ENCODE results near the gene CNGB1. TPM values are rescaled to one million over a fixed set of nuclear protein-coding genes. Genes with fewer than 3 reads are reported as not detected.

CNGB1 gene
- total RNA-seq, 1 experiment from 2014 or later, result not detected

- Histone ChIP-seq H3K4me3 (replicated peaks in 1 of 2; ENCODE audit: low read depth in 1 of 2, low read length in 2 of 2) (no peak overlapping the region), H3K79me2 (ENCODE audit: insufficient read depth, low read length) (no peaks in the 10 kb centered on the region), H2AFZ (ENCODE audit: low read depth, low read length, poor library complexity, severe bottlenecking) (no peak overlapping the region), H3K4me2 (ENCODE audit: low read length) (no peak overlapping the region), H3K4me1 (ENCODE audit: control insufficient read depth in 1 of 2, insufficient read depth in 2 of 2, low read length in 2 of 2) (0 out of 4 replicates have a peak, but pooled peaks cover 0 to under 1% of the 10 kb centered on the region in 2 experiments), H3K27me3 (ENCODE audit: insufficient read depth, low read length) (no peaks in the 10 kb centered on the region), H3K9ac (ENCODE audit: low read length) (no peak overlapping the region), H3K9me2 (ENCODE audit: insufficient read depth) (no peaks in the 10 kb centered on the region), H3K9me3 (ENCODE audit: control insufficient read depth in 1 of 2, insufficient read depth in 1 of 2, low read depth in 1 of 2, low read length in 2 of 2) (no peaks in the 10 kb centered on the region), H3K27ac (ENCODE audit: low read depth, low read length) (no peak overlapping the region), H3K36me3 (ENCODE audit: control insufficient read depth in 1 of 2, insufficient read depth in 2 of 2, low read length in 2 of 2) (no peaks in the 10 kb centered on the region), H4K20me1 (ENCODE audit: insufficient read depth) (no peaks in the 10 kb centered on the region)
- BruUV-seq (replicated peaks), result no TSS peak
- no peak for TF ChIP-seq TCF7L2 (IDR thresholded peaks at IDR 0.05; ENCODE audit: borderline replicate concordance, extremely low read depth, insufficient read depth, insufficient read length)
- no peak for TF ChIP-seq ELF1 (IDR thresholded peaks at IDR 0.05; ENCODE audit: borderline replicate concordance, low read depth)
- no peak for TF ChIP-seq MAX (IDR thresholded peaks at IDR 0.05)
- TF ChIP-seq ZFX (IDR thresholded peaks at IDR 0.05), result no peak
- TF ChIP-seq EZH2 (IDR thresholded peaks at IDR 0.05), result no peak
- no peak for TF ChIP-seq ZBTB33 (IDR thresholded peaks at IDR 0.05; ENCODE audit: extremely low read depth, insufficient replicate concordance, low read length)
- no peak for TF ChIP-seq JUND (IDR thresholded peaks at IDR 0.05)
- no peak for TF ChIP-seq EZH2phosphoT487 (IDR thresholded peaks at IDR 0.05; ENCODE audit: borderline replicate concordance)
- no peak for TF ChIP-seq ZNF274 (IDR thresholded peaks at IDR 0.05; ENCODE audit: low read depth, low read length)
- no peak for TF ChIP-seq SRF (IDR thresholded peaks at IDR 0.05; ENCODE audit: low read depth)
- no peak for TF ChIP-seq YY1 (IDR thresholded peaks at IDR 0.05; ENCODE audit: extremely low read depth, insufficient replicate concordance, low read depth, low read length)
- no peak for TF ChIP-seq CBX3 (IDR thresholded peaks at IDR 0.05; ENCODE audit: low read depth)
- TF ChIP-seq POLR2AphosphoS5 (IDR thresholded peaks at IDR 0.05; ENCODE audit: low read depth, low read length), result no peak
- TF ChIP-seq CEBPB (IDR thresholded peaks at IDR 0.05; ENCODE audit: low read depth), result no peak
- no peak for TF ChIP-seq CTCF (IDR thresholded peaks at IDR 0.05 in 2 of 3, conservative IDR thresholded peaks at IDR 0.05 in 1 of 3; ENCODE audit: borderline replicate concordance in 1 of 3, insufficient read depth in 1 of 3, low read depth in 2 of 3, low read length in 2 of 3)
- TF ChIP-seq REST (IDR thresholded peaks at IDR 0.05; ENCODE audit: low read depth), result no peak
- TF ChIP-seq RAD21 (IDR thresholded peaks at IDR 0.05; ENCODE audit: low read depth), result no peak
- TF ChIP-seq FOSL1 (IDR thresholded peaks at IDR 0.05; ENCODE audit: low read depth), result no peak
- TF ChIP-seq SIN3A (IDR thresholded peaks at IDR 0.05; ENCODE audit: low read depth), result no peak
- no peak for TF ChIP-seq POLR2A (IDR thresholded peaks at IDR 0.05; ENCODE audit: borderline replicate concordance, extremely low read depth, insufficient read depth, insufficient read length)
- intact Hi-C loops (cut with micrococcal nuclease), result no loop called here
- ChIA-PET CTCF (interaction anchor here (1.2 kb wide), 1 partner anchor 10 kb away, joined by 4 read pairs; no protein-coding TSS in a partner anchor), RAD21 (ENCODE audit: low non-redundant PET in 1 of 2, low total read pairs in 2 of 2, uncharacterized antibody in 2 of 2, unreplicated experiment in 2 of 2) (no interaction called here), POLR2A (no interaction called here)
- no peak for ATAC-seq
- no peak for DNase-seq (ENCODE audit: low read depth, low spot score)
Observed at GRCh38 chr16:57889522-57889921, 81.4 kb downstream of the CNGB1 start.

Measured in HCT116 (cell line).